HepG2 (cell line): ENCODE results near the gene HOXA4. TPM values are rescaled to one million over a fixed set of nuclear protein-coding genes. Genes with fewer than 3 reads are reported as not detected.
A peak's percentile ranks its signal among the peaks of the same experiment; 100 is the strongest.

ENCODE experiments used
- GATAD2A ChIP-seq: IDR thresholded peaks from 2 replicates; pipeline ENCODE4 v1.6.1; 2016
- KIAA2018 ChIP-seq: sonication (generic); formaldehyde crosslinking; IDR thresholded peaks from 2 replicates; pipeline ENCODE4 v1.5.0; 2020; ENCODE audit warnings: mild to moderate bottlenecking, missing genetic modification reagents, borderline replicate concordance
- MEIS2 ChIP-seq: sonication (generic); formaldehyde crosslinking; IDR thresholded peaks from 2 replicates; pipeline ENCODE4 v1.9.0; 2021; ENCODE audit warnings: mild to moderate bottlenecking, missing genetic modification reagents
- RBAK ChIP-seq: sonication (generic); formaldehyde crosslinking; IDR thresholded peaks from 2 replicates; pipeline ENCODE4 v1.5.1; 2020; ENCODE audit warnings: mild to moderate bottlenecking, missing genetic modification reagents
- STAG1 ChIP-seq: sonication (generic); formaldehyde crosslinking; IDR thresholded peaks from 2 replicates; pipeline ENCODE4 v1.4.0; 2020; ENCODE audit warnings: missing genetic modification reagents
- ZNF501 ChIP-seq: sonication (generic); formaldehyde crosslinking; IDR thresholded peaks from 2 replicates; pipeline ENCODE4 v1.5.1; 2020; ENCODE audit warnings: mild to moderate bottlenecking, moderate library complexity, missing genetic modification reagents
- ZNF792 ChIP-seq: IDR thresholded peaks from 2 replicates; pipeline ENCODE4 v1.6.1; 2016
- ZNF878 ChIP-seq: sonication (generic); formaldehyde crosslinking; IDR thresholded peaks from 2 replicates; pipeline ENCODE4 v1.8.1; 2023; ENCODE audit warnings: mild to moderate bottlenecking, missing genetic modification reagents, moderate library complexity
- polyA plus RNA-seq, 8 experiments: library from polyadenylated mRNA; depleted of rRNA in 3 of 8; stranded (reverse) in 7 of 8; unstranded in 1 of 8; fragments of >200 nt; fragmentation: Illumina TruSeq in 4 of 8; extraction: Trizol in 4 of 8; gene quantifications; 2 replicates each; pipeline versions ENCODE4 v1.2.1 to v1.2.3, GENCODE V29; 2011 to 2016; ENCODE audit warnings: low read depth in 4 of 8, missing spikeins in 1 of 8, mixed read lengths in 1 of 8; ENCODE audit not compliant: insufficient read depth in 1 of 8
- total RNA-seq, 5 experiments: library from RNA; depleted of rRNA; stranded (reverse); fragments of >200 nt; fragmentation: Illumina TruSeq; extraction: Trizol; gene quantifications; 2 replicates each; pipeline ENCODE4 v1.2.3, GENCODE V29; 2016; ENCODE audit warnings: low read depth in 1 of 5

Gene HOXA4
- total and polyA plus RNA-seq, 2 of the 13 experiments (the other 11 are each of a cell fraction or from before 2014, with no cell fraction given) = 2.4 to 5.4 TPM

- peak; percentile 43; the same call in 1 of the 2 replicates for TF ChIP-seq ZNF501
- no peak for TF ChIP-seq ZNF792 (CRISPR knock-in tag)
- TF ChIP-seq ZNF878 (CRISPR knock-in tag) = 0 out of 2 replicates have a peak, but pooled peaks have one; percentile 61
- TF ChIP-seq RBAK (CRISPR knock-in tag) = no peak
- no peak for TF ChIP-seq KIAA2018 (CRISPR knock-in tag)
- TF ChIP-seq GATAD2A = no peak
- peak; percentile 49; the same call in 1 of the 2 replicates for TF ChIP-seq MEIS2 (CRISPR knock-in tag)
- TF ChIP-seq STAG1 = 0 out of 2 replicates have a peak, but pooled peaks have one; percentile 11
Observed at GRCh38 chr7:27179503-27180430, 49.2 kb upstream of the HOXA4 start (continued).
